K562 (cell line): ENCODE results near the gene NEDD4L. TPM values are rescaled to one million over a fixed set of nuclear protein-coding genes. Genes with fewer than 3 reads are reported as not detected.

Source experiments
- ATF3 ChIP-seq, 2 experiments: fragments of 450-650 bp in 1 of 2; sonication (generic) in 1 of 2; formaldehyde crosslinking in 1 of 2; IDR thresholded peaks in 1 of 2; conservative IDR thresholded peaks in 1 of 2; 2 replicates each; pipeline versions ENCODE4 v1.6.1 to v1.8.1; 2016 to 2023; ENCODE audit warnings: mild to moderate bottlenecking in 2 of 2, moderate library complexity in 2 of 2, inconsistent platforms in 1 of 2, missing genetic modification reagents in 1 of 2
- BHLHE40 ChIP-seq: IDR thresholded peaks from 2 replicates; pipeline ENCODE4 v1.6.1; 2011; ENCODE audit warnings: low read length, improper control_type of control experiment
- BRF1 ChIP-seq: IDR thresholded peaks from 3 replicates; pipeline ENCODE4 v1.6.1; 2011; ENCODE audit warnings: borderline replicate concordance, mild to moderate bottlenecking; ENCODE audit not compliant: insufficient read length; ENCODE audit errors: extremely low read depth
- EP400 ChIP-seq: fragments of 450-650 bp; IDR thresholded peaks from 2 replicates; pipeline ENCODE4 v1.6.1; 2017; ENCODE audit warnings: antibody characterized with exemption, mild to moderate bottlenecking, moderate library complexity
- FOXA3 ChIP-seq, 2 experiments: fragments of 450-650 bp in 1 of 2; sonication (generic) in 1 of 2; formaldehyde crosslinking; IDR thresholded peaks in 1 of 2; conservative IDR thresholded peaks in 1 of 2; 2 replicates each; pipeline versions ENCODE4 v1.4.0 to v1.8.0; 2020 to 2022; ENCODE audit warnings: mild to moderate bottlenecking in 2 of 2, missing genetic modification reagents in 1 of 2
- HMGN3 ChIP-seq: IDR thresholded peaks from 2 replicates; pipeline ENCODE4 v1.6.1; 2011; ENCODE audit warnings: borderline replicate concordance, low read depth, mild to moderate bottlenecking, mixed read lengths, low read length; ENCODE audit not compliant: insufficient read length; ENCODE audit errors: extremely low read depth
- MAX ChIP-seq: sonication (generic); formaldehyde crosslinking; IDR thresholded peaks from 2 replicates; pipeline ENCODE4 v1.9.0; 2022; ENCODE audit warnings: mild to moderate bottlenecking, missing genetic modification reagents
- NCOR1 ChIP-seq: fragments of 450-650 bp; IDR thresholded peaks from 2 replicates; pipeline ENCODE4 v1.6.1; 2016; ENCODE audit warnings: mild to moderate bottlenecking, moderate library complexity
- NR0B1 ChIP-seq: fragments of 450-650 bp; IDR thresholded peaks from one replicate; pipeline ENCODE4 v1.6.1; 2018; ENCODE audit warnings: mild to moderate bottlenecking, moderate library complexity; ENCODE audit not compliant: partially characterized antibody
- NR2C1 ChIP-seq, 2 experiments: fragments of 450-650 bp; IDR thresholded peaks; 2 replicates each; pipeline ENCODE4 v1.6.1; 2017; ENCODE audit warnings: mild to moderate bottlenecking in 2 of 2, antibody characterized with exemption in 1 of 2, inconsistent platforms in 1 of 2, missing compliant biosample characterization in 1 of 2, missing genetic modification characterization in 1 of 2
- SMARCA4 ChIP-seq: fragments of 450-650 bp; IDR thresholded peaks from 2 replicates; pipeline ENCODE4 v1.6.1; 2016
- SRSF9 ChIP-seq: fragments of 200-400 bp; formaldehyde crosslinking; IDR thresholded peaks from 2 replicates; pipeline ENCODE4 v1.6.1; 2017; ENCODE audit warnings: low read depth, low read length, borderline replicate concordance
- TAF9B ChIP-seq: fragments of 450-650 bp; IDR thresholded peaks from 2 replicates; pipeline ENCODE4 v1.6.1; 2018; ENCODE audit warnings: mild to moderate bottlenecking; ENCODE audit not compliant: partially characterized antibody
- ZNF766 ChIP-seq: fragments of 200-800 bp; sonication (Bioruptor generic); conservative IDR thresholded peaks from 2 replicates; pipeline ENCODE4 v1.6.1; 2016; ENCODE audit warnings: missing genetic modification characterization, missing compliant biosample characterization
- polyA plus RNA-seq, 8 experiments: library from polyadenylated mRNA; depleted of rRNA in 4 of 8; stranded (reverse) in 5 of 8; unstranded in 3 of 8; fragments of >200 nt; fragmentation: Nextera tagmentation in 2 of 8; fragmentation: Illumina TruSeq in 1 of 8; extraction: Ambion mirVana in 2 of 8; extraction: Trizol in 1 of 8; gene quantifications; 2 replicates each; pipeline versions ENCODE4 v1.2.1 to v1.2.3, GENCODE V29; 2011 to 2014; ENCODE audit warnings: inconsistent platforms in 1 of 8, missing spikeins in 1 of 8
- total RNA-seq, 7 experiments: library from RNA; depleted of rRNA in 6 of 7; stranded (reverse); fragments of >200 nt in 6 of 7; fragmentation: Illumina TruSeq in 2 of 7; extraction: Trizol in 2 of 7; gene quantifications; 2 replicates each; pipeline versions ENCODE4 v1.2.1 to v1.2.3, GENCODE V29; 2011 to 2021; ENCODE audit warnings: low replicate concordance in 1 of 7

Gene NEDD4L
- total and polyA plus RNA-seq, 9 of the 15 experiments (the other 6 are each of a cell fraction or from before 2014, with no cell fraction given), result 8.1 to 33.4 (median 19.9) TPM

- TF ChIP-seq SRSF9 (no peak), MAX (CRISPR knock-in tag) (peak; percentile 51), EP400 (peak; percentile 39; the same call in 1 of the 2 replicates), SMARCA4 (peak; percentile 55; the same call in 1 of the 2 replicates), TAF9B (peak; percentile 76), HMGN3 (no peak), NCOR1 (peak; percentile 36; the same call in 1 of the 2 replicates), BRF1 (no peak), BHLHE40 (peak; percentile 95), FOXA3 (CRISPR knock-in tag; conservative IDR thresholded peaks at IDR 0.05 in 1 of 2, IDR thresholded peaks at IDR 0.05 in 1 of 2) (peak in 1 of 2 experiments; percentile 51; a peak in 1 of 4 replicates), ZNF766 (CRISPR knock-in tag) (0 out of 2 replicates have a peak, but pooled peaks have one; percentile 47), ATF3 (IDR thresholded peaks at IDR 0.05) (peak; percentile 89), ATF3 (CRISPR knock-in tag; conservative IDR thresholded peaks at IDR 0.05) (0 out of 2 replicates have a peak, but pooled peaks have one; percentile 60), NR0B1 (no peak), NR2C1 (IDR thresholded peaks at IDR 0.05) (peak; percentile 77), NR2C1 (tag; IDR thresholded peaks at IDR 0.05) (peak; percentile 81)
- TF ChIP-seq, all 486 proteins: peak for 62
Measured at GRCh38 chr18:58223717-58224424, 179.8 kb downstream of the NEDD4L start (continued).
